Fibroblast of the conjunctiva (primary cell): Measurements from ENCODE around the gene VAMP2.
A peak's percentile ranks its signal among the peaks of the same experiment; 100 is the strongest.
"Not testable (repeated sequence)": the region's sequence is repeated elsewhere in the genome, so short reads cannot be mapped to it uniquely, and the experiment has no call there.

ENCODE experiments used
- DNase-seq: peaks from one replicate; pipeline ENCODE4 v3.0.0-alpha.2; 2010; ENCODE audit warnings: low read depth

Gene VAMP2

DNA sequence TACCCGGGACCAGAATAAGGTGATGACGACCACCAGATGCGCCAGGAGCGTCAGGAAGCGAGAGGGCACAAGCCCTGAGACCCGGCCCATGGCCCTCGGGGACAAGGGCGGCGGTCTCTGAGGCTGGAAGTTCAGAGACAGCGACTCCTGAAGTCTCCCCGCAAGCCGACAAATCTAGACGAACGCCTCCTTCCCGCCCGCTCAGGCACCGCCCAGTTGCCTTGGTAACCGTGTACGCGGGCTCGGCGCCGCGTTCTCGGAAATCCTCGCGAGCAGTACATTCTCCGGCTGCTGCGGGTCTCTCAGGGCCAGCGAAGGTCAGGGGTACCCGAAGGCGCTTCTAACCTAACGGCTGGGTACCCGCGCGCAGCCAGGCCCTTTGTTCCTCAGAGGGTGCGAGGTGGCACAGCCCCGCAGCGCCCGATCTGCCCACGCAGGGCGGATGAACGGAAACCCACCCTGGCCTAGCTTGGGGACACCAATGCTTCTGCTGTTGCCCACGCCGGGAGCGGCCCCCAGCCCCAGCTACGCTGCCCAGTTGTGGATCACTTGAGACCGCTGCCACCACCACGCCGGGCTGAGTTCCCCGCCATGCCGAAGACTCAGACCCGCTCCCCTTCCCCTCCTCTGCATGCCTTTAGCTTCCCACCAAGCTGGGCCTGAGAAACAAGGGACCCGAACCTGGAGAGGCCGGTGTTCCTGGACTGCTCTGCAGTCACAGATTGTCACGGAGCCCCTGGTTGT lies 13.6 kb upstream of the VAMP2 start, which contains the start of gene TMEM107:
TSS of gene TMEM107 (minus strand) at position 184 of the 744 bp plus-strand sequence. CDS start at position 90, 94 bp downstream.
- peak; percentile 62 for DNase-seq

- no peak for DNase-seq
Observed at GRCh38 chr17:8175795-8176196, 13.0 kb upstream of the VAMP2 start.

- no peak for DNase-seq
Observed at GRCh38 chr17:8173871-8174322, 11.1 kb upstream of the VAMP2 start.

GRCh38 chr17:8173056-8173870 lies 10.5 kb upstream of the VAMP2 start:
- DNase-seq: peak; percentile 95

DNA sequence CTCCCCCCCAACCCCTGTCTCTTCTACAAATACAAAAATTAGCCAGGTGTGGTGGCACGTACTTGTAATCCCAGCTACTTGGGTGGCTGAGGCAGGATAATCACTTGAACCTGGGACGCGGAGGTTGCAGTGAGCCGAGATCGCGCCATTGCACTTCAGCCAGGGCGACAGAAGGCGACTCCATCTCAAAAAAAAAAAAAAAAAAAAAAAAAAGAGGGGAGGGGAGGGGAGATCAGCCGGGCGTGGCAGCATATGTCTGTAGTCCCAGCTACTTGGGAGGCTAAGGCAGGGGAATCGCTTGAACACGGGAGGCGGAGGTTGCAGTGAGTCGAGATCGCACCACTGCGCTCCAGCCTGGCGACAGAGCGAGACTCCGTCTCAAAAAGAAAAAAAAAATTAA lies 7.4 kb upstream of the VAMP2 start:
- not testable (repeated sequence) for DNase-seq

- no peak for DNase-seq
Observed at GRCh38 chr17:8167526-8167925, 4.8 kb upstream of the VAMP2 start.

DNA sequence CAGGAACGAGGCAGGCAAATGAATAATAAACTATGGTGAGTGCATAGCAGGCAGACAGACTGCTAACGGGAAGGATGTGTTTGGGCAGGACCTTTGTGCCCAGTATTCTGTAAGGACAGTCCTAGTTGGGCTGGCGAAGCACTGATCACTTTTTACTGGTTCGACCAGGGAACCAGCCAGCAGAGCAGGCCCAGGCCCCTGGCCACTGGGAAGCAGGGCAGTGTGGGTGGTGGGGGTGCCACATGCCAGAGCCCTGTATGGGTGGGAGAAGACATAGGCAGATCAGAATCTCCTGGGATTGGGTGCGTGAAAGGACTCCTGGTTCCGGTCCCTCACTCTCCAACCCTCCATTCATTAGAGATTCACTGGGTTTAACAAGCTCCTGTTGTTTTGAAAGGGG lies 4.0 kb upstream of the VAMP2 start:
- no peak for DNase-seq

DNA sequence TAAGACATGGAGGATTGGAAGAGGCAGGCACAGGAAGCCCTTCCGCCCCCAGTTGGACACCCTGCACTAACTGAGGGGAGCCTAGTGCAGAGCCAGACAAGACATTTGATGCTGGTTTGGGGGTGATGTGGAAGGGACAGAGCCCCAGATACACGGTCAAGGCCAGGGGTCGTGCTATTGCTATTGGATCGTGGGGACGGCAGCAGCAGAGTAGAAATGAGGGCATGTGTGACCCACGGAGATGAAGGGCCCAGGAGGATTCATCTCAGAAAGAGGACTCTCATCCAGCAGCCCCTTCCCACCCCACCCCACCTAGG lies 2.0 kb upstream of the VAMP2 start:
- no peak for DNase-seq

DNA sequence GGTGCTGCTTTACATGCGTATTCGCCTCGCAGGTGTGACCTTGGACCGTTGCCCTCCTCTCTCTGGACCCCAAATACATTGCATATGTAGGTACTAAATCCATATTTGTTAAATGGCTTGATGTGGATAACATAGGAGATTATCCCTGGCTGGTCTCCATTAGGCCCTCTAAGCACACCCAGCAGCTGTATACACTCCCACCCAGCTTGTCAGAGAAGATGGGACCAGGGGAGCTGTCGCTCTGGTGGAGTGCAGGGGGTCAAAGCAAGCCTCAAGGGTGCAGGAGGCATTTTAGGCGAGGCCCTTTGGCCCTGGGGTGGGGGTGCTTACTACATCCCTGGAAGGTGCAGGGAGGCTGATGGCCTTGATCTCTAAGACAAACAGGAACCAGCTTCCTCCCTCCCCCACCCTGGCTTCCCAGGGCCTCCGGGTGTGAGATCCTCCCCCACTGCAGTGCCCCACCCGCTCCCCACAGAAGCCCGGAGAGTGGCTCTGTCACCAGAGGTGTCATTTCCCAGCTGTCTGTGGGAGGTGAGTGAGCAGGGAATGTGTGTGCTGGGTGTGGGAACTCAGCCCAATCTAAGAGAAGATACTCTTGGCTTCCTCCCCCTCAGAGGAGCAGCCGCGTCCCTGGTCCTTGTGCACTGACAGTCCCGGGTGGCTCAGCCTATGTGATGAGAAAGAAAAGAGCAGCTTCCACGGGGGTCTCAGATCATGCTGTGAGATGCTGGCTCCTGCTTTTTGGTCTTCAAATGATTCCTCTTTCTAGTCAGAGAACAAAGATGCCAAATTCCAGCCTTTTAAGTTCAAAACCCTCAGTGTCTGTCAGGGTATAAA lies 1.4 kb upstream of the VAMP2 start:
- DNase-seq: no peak

- DNase-seq: no peak
Observed at GRCh38 chr17:8162997-8163977, 539 bp upstream of the VAMP2 start.

DNA sequence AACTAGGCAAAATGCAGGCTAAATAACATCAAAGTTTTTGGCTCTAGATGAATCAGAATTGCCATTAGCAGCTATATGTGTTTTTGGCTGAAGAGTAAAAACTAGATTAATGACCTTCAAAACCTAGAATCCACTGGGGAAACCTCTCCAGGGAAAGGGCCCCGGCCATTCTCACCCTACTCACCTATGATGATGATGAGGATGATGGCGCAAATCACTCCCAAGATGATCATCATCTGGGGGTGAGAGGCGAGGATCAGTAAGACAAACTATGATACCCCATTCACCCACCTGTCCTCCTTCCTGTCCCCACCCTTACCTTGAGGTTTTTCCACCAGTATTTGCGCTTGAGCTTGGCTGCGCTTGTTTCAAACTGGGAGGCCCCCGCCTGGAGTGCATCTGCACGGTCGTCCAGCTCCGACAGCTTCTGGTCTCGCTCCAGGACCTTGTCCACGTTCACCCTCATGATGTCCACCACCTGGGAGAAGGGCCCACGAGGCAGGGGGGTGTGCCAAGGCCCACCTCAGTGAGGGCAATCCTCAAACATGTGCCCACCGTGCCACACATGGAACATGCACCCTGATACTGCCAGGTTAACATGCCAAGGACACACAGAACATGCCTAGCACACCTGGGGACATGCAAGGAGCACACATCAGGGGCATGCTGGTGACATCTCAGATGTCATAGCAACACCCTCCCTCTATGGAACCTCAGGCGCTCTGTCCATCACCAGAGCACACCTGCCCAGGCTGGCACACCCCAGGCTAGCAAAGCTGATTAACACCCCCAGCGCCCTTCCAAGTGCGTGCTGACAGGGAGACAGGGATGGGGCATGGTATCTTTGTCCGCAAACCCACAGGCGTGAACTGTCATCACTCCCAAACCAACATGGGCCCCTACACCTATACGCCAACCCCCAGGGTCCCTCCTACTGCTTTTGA lies 1.2 kb downstream of the VAMP2 start:
- no peak for DNase-seq

- DNase-seq: no peak
Observed at GRCh38 chr17:8160741-8161221, 2.0 kb downstream of the VAMP2 start.

GRCh38 chr17:8160224-8160577 lies 2.5 kb downstream of the VAMP2 start:
- no peak for DNase-seq

GRCh38 chr17:8159459-8160223 lies 3.1 kb downstream of the VAMP2 start:
- no peak for DNase-seq

GRCh38 chr17:8159032-8159400 lies 3.7 kb downstream of the VAMP2 start:
- DNase-seq: no peak

GRCh38 chr17:8158267-8159031 lies 4.3 kb downstream of the VAMP2 start:
- peak; percentile 87 for DNase-seq

GRCh38 chr17:8156246-8156992 lies 6.3 kb downstream of the VAMP2 start:
- peak; percentile 100 for DNase-seq

- no peak for DNase-seq
Observed at GRCh38 chr17:8155996-8156245, 6.8 kb downstream of the VAMP2 start.
